Measurements from ENCODE around the gene FRK.
"Not testable (repeated sequence)": the region's sequence is repeated elsewhere in the genome, so short reads cannot be mapped to it uniquely, and the experiment has no call there.

The FRK gene

DNA sequence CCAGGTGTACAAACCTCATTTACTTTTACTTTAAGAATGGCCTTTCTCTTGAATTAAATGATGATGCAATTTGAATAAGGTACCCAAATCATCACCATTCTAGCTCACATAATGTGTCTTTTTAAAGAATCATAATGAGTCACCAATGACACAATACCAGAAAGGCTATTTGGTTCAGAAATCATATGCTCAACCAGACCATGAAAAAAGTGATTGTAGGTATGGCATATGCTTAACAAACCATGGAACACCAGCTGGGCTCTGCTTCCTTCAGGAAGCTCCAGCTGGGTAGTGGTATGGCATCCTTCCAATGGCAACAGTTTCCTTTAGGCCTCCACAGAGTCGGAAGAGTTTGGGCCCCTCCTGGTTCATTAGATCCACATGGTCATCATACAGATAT is 128.2 kb downstream of the FRK start:
- TF ChIP-seq, protein P1, sequence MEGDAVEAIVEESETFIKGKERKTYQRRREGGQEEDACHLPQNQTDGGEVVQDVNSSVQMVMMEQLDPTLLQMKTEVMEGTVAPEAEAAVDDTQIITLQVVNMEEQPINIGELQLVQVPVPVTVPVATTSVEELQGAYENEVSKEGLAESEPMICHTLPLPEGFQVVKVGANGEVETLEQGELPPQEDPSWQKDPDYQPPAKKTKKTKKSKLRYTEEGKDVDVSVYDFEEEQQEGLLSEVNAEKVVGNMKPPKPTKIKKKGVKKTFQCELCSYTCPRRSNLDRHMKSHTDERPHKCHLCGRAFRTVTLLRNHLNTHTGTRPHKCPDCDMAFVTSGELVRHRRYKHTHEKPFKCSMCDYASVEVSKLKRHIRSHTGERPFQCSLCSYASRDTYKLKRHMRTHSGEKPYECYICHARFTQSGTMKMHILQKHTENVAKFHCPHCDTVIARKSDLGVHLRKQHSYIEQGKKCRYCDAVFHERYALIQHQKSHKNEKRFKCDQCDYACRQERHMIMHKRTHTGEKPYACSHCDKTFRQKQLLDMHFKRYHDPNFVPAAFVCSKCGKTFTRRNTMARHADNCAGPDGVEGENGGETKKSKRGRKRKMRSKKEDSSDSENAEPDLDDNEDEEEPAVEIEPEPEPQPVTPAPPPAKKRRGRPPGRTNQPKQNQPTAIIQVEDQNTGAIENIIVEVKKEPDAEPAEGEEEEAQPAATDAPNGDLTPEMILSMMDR (IDR thresholded peaks at IDR 0.05; ENCODE audit: insufficient read depth, missing control alignments): no peak
- DNase-seq (ENCODE audit: insufficient read length, low spot score) (no peak), FAIRE-seq (no peak)

DNA sequence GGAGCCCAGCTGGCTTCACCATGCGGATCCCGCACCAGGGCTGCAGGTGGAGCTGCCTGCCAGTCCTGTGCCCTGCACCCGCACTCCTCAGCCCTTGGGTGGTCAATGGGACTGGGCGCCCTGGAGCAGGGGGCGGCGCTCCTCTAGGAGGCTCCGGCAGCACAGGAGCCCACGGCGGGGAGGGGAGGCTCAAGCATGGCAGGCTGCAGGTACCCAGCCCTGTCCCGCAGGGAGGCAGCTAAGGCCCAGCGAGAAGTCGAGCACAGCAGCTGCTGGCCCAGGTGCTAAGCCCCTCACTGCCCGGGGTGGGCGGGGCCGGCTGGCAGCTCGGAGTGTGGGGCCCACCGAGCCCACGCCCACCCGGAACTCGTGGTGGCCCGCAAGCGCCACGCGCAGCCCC is 132.7 kb downstream of the FRK start:
- not testable (repeated sequence) for FAIRE-seq; DNase-seq (ENCODE audit: insufficient read length, low spot score)

GRCh38 chr6:115922971-115923370 is 137.7 kb downstream of the FRK start:
- TF ChIP-seq, protein P1 (IDR thresholded peaks at IDR 0.05; ENCODE audit: insufficient read depth, missing control alignments): no peak
- DNase-seq (ENCODE audit: insufficient read length, low spot score) (no peak), FAIRE-seq (no peak)

- FAIRE-seq (no peak), DNase-seq (ENCODE audit: insufficient read length, low spot score) (no peak)
- TF ChIP-seq, protein P1 (IDR thresholded peaks at IDR 0.05; ENCODE audit: insufficient read depth, missing control alignments): no peak
These were observed 146.6 kb downstream of the FRK start for GRCh38 chr6:115914098-115914497.

DNA sequence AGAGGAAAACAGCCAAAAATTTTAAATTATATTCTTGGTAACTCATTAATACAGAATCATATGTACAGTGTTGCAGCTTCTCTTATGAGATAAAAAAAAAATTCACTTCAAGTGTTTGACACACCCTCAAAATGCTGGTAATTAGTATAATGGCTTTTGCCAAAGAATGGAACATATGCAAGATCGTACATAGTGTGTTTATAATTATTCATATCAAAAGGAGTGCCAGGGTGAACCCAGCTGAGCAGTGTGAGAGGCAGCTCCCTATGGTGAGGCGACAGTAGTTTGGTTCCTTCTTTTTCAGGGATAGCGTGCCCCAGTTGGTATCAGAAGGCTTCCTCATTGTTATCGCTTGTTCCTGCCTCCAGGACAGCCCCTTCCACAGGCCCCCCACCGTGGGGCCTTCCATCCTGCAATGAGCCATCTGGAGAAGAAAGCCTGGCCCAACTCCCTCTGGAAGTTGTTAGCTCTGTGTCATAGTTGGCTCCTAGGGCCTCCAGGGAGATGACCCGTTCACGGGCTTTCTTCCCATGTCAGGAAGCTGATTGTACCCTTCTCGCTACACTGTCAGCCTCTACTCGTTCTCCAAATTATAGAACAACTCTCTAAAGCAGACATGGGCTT is 150.7 kb downstream of the FRK start:
- no peak for DNase-seq (ENCODE audit: insufficient read length, low spot score)
- no peak for FAIRE-seq
- TF ChIP-seq, protein P1 (IDR thresholded peaks at IDR 0.05; ENCODE audit: insufficient read depth, missing control alignments): no peak

- no peak for DNase-seq (ENCODE audit: insufficient read length, low spot score)
- TF ChIP-seq, protein P1 (IDR thresholded peaks at IDR 0.05; ENCODE audit: insufficient read depth, missing control alignments): no peak
- FAIRE-seq: no peak
These were observed 151.7 kb downstream of the FRK start for GRCh38 chr6:115908906-115909559.

DNA sequence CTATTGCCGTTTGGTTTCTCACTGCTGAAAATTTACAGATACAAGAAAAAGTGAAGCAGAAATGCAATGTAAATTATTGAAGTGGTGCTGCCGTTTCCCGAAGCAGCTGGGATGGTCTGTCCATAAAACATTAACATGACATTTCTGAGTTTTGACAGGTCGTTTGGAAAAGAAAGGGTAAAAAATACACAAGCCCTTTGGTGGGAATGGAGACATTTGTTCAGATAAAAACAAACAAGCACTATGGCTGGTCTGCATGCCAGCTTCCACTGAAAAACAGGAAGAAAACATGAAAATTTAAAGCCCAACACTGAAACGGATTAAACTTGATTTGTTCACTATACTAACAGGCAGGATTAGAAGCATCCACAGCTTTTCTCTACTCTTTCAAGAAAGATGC is 155.2 kb downstream of the FRK start:
- DNase-seq (ENCODE audit: insufficient read length, low spot score) (no peak), FAIRE-seq (no peak)
- TF ChIP-seq, protein P1 (IDR thresholded peaks at IDR 0.05; ENCODE audit: insufficient read depth, missing control alignments): no peak
